Stimulated activated CD4-positive, alpha-beta T cell treated with anti-CD3 and anti-CD28 coated beads, Interleukin-15, amount 100 ng/mL, for 24 hours (primary cell): Measurements from ENCODE around the gene EFNA5.
"Not testable (repeated sequence)": the region's sequence is repeated elsewhere in the genome, so short reads cannot be mapped to it uniquely, and the experiment has no call there.

ENCODE experiments used
- DNase-seq: peaks from one replicate; pipeline ENCODE4 v3.0.0-alpha.2; 2020

Gene EFNA5

GRCh38 chr5:107356891-107357290, 313.8 kb downstream of the EFNA5 start:
- DNase-seq = no peak

- no peak for DNase-seq
Observed at GRCh38 chr5:107352576-107352975, 318.2 kb downstream of the EFNA5 start.

- not testable (repeated sequence) for DNase-seq
Observed at GRCh38 chr5:107346580-107346979, 324.2 kb downstream of the EFNA5 start.

GRCh38 chr5:107342371-107342770, 328.4 kb downstream of the EFNA5 start:
- no peak for DNase-seq

GRCh38 chr5:107341376-107342084, 329.2 kb downstream of the EFNA5 start:
- DNase-seq = no peak

- DNase-seq = no peak
Observed at GRCh38 chr5:107340631-107341030, 330.1 kb downstream of the EFNA5 start.

- no peak for DNase-seq
Observed at GRCh38 chr5:107338335-107338734, 332.4 kb downstream of the EFNA5 start.

- DNase-seq = no peak
Observed at GRCh38 chr5:107337281-107337680, 333.5 kb downstream of the EFNA5 start.

GRCh38 chr5:107331882-107332281, 338.9 kb downstream of the EFNA5 start:
- DNase-seq = no peak

- no peak for DNase-seq
Observed at GRCh38 chr5:107331312-107331711, 339.4 kb downstream of the EFNA5 start.

GRCh38 chr5:107330903-107331302, 339.8 kb downstream of the EFNA5 start:
- no peak for DNase-seq

GRCh38 chr5:107329850-107330249, 340.9 kb downstream of the EFNA5 start:
- DNase-seq = no peak
